ENCODE measurements around the gene SNED1. TPM values are rescaled to one million over a fixed set of nuclear protein-coding genes. Genes with fewer than 3 reads are reported as not detected.
A peak's percentile ranks its signal among the peaks of the same experiment; 100 is the strongest.

SNED1 gene
- total RNA-seq, 1 donor from 2014 or later, result 2.3 TPM

DNA sequence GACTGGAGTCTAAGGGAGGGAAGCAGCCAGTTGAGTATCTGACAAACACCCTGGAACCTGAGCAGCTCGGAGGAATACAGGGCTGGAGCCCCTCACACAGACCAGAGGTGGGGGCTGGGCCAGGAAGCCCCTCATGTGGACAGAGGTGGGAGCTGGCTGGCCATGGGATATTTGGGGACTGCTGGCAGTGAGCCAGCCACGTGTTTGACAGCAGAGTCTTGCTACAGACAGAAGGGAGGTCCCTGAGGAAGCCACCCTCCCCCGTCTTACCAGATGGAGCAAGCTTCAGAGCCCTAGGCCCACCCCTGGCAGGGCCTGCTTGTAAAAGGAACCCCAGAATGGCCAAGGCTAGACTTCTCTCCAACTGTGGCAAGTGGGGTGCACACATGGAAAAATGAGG is 107.2 kb downstream of the SNED1 start:
- Mint-ChIP-seq H3K9me3 (ENCODE audit: unreplicated experiment) (no peaks in the 10 kb centered on the region), H3K4me3 (ENCODE audit: unreplicated experiment) (no peak overlapping the region), H3K4me1 (ENCODE audit: unreplicated experiment) (peaks cover 49% of the 10 kb centered on the region), H3K27me3 (ENCODE audit: unreplicated experiment) (peaks cover 5% of the 10 kb centered on the region), H3K36me3 (ENCODE audit: low read depth, unreplicated experiment) (peaks cover 29% of the 10 kb centered on the region), H3K27ac (ENCODE audit: unreplicated experiment) (no peak overlapping the region)
- TF ChIP-seq, protein P1, sequence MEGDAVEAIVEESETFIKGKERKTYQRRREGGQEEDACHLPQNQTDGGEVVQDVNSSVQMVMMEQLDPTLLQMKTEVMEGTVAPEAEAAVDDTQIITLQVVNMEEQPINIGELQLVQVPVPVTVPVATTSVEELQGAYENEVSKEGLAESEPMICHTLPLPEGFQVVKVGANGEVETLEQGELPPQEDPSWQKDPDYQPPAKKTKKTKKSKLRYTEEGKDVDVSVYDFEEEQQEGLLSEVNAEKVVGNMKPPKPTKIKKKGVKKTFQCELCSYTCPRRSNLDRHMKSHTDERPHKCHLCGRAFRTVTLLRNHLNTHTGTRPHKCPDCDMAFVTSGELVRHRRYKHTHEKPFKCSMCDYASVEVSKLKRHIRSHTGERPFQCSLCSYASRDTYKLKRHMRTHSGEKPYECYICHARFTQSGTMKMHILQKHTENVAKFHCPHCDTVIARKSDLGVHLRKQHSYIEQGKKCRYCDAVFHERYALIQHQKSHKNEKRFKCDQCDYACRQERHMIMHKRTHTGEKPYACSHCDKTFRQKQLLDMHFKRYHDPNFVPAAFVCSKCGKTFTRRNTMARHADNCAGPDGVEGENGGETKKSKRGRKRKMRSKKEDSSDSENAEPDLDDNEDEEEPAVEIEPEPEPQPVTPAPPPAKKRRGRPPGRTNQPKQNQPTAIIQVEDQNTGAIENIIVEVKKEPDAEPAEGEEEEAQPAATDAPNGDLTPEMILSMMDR (IDR thresholded peaks at IDR 0.05; ENCODE audit: unreplicated experiment), result no peak
- DNase-seq (ENCODE audit: low spot score), result no peak

DNA sequence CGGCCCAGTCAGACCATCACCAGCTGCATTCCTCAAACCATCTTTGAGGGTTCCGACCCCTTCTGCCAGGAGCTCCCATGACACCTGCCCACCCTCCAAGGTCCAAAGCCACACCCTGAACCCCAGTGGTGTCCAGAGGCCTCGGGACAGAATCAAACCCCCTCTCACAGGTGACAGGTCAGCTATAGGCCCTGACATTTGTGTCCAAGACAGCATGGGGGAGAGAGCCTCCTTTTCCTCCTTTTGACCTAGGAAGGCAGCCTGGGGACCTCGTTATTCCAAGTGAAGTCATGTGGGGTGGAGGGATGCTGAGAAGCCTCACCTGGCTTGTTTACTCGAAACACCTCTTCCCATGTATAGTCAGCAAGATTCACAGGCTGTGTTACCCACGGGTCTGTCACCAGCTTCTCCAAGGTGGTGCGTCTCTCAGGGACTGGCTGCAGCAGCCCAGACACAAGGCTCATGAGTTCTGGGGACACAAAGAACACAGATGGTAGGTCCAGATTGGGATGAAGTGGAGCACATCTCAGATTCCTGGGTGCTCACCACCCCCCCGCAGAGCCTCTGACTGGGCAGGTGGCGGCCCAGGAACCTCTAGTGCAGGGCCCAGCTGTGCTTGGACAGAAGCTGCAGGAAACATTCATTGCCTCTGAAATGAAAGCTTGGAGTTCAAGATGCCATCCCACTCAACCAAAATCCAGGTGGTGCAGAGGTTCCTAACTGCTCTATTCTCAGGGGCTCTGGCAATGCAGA is 108.8 kb downstream of the SNED1 start:
- peaks cover 8% of the 10 kb centered on the region for H3K27me3 Mint-ChIP-seq (ENCODE audit: unreplicated experiment)
- DNase-seq (ENCODE audit: low spot score), result no peak
- TF ChIP-seq, protein P1 (IDR thresholded peaks at IDR 0.05; ENCODE audit: unreplicated experiment), result no peak
- H3K27ac Mint-ChIP-seq (ENCODE audit: unreplicated experiment), result no peak overlapping the region
- H3K4me1 Mint-ChIP-seq (ENCODE audit: unreplicated experiment), result peaks cover 59% of the 10 kb centered on the region
- H3K9me3 Mint-ChIP-seq (ENCODE audit: unreplicated experiment), result no peaks in the 10 kb centered on the region
- H3K36me3 Mint-ChIP-seq (ENCODE audit: low read depth, unreplicated experiment), result peaks cover 36% of the 10 kb centered on the region
- H3K4me3 Mint-ChIP-seq (ENCODE audit: unreplicated experiment), result no peak overlapping the region

DNA sequence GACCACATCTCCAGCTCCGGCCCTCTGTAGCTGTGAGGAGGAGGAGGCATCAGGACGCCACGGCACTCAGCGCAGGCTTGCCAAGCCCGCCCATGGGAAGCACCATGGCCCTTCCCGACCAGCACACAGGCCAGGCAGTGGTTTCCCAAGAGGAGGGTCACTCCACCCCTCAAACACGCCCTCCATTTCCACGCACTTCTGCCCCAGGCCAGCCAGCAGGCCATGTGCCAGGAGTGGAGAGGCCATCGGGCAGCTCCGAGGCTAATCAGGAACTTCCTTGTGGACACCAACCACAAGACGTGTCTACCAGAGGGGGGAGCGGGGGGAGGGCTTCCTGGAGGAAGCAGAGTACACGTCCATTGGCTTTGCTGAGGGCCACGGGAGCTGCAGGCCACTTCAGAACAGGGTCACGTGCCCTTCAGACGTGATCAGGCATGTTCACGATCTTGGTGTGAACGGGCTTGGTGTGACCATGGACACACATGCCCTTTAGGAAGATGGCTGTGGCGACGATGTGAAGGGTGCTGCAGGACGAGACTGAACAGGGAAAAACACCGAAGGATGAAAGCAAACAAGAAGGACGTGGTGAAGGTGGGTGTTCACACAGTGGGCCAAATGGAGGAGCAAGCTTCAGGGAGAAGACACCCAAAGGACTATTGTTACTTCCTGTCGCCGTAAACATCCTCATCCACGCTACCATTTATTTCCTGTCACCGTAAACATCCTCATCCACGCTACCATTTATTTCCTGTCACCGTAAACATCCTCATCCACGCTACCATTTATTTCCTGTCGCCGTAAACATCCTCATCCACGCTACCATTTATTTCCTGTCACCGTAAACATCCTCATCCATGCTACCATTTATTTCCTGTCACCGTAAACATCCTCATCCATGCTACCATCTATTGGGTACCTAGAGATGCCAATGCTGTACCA is 110.1 kb downstream of the SNED1 start:
- peaks cover 6% of the 10 kb centered on the region for H3K27me3 Mint-ChIP-seq (ENCODE audit: unreplicated experiment)
- DNase-seq (ENCODE audit: low spot score), result no peak
- TF ChIP-seq, protein P1 (IDR thresholded peaks at IDR 0.05; ENCODE audit: unreplicated experiment), result no peak
- peak overlapping the region; percentile 77 for H3K4me3 Mint-ChIP-seq (ENCODE audit: unreplicated experiment)
- H3K9me3 Mint-ChIP-seq (ENCODE audit: unreplicated experiment), result no peaks in the 10 kb centered on the region
- peaks cover 29% of the 10 kb centered on the region for H3K36me3 Mint-ChIP-seq (ENCODE audit: low read depth, unreplicated experiment)
- H3K4me1 Mint-ChIP-seq (ENCODE audit: unreplicated experiment), result peaks cover 53% of the 10 kb centered on the region
- peak overlapping the region; percentile 99 for H3K27ac Mint-ChIP-seq (ENCODE audit: unreplicated experiment)

DNA sequence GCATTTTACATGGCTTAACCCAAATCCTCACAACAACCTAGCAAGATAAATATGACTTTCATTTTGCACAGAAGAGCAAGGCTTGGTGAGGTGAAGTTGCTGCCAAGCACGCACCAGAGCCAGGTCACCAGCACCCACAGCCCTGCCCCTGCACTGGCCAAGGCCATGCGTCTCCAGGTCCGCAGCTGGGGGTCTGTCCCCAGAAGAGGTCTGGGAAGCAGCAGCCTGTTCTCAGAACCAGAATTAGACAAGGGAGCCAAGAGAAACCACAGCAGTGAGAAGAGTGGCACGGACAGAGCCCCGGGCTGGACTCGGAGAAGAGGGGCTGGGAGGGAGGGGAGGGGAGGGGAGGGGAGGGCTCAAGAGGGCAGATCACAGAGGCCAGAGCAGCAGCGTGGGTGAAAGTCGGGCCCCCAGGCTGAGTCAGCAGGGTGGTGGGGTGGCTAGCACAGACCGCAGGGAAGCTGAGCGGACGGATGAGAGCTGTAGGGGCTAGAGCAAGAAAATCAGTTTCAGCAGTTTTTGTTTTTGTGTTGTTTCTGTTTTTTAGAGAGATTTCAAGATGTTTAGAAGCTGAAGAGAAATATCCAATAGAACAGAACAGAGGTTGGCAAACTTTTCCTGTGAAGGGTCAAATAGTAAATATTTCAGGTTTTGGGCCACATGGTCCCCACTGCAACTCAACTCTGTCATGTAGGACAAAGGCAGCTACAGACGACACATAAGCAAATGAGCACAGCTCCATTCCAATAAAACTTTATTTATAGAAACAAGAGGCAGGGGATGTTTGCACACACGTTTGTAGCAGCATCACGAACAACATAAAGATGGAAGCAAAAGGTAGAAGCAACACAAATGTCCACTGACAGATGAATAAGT is 111.0 kb downstream of the SNED1 start:
- Mint-ChIP-seq H3K27ac (ENCODE audit: unreplicated experiment) (peak overlapping the region; percentile 95), H3K36me3 (ENCODE audit: low read depth, unreplicated experiment) (peaks cover 29% of the 10 kb centered on the region), H3K4me3 (ENCODE audit: unreplicated experiment) (peak overlapping the region; percentile 77), H3K9me3 (ENCODE audit: unreplicated experiment) (no peaks in the 10 kb centered on the region), H3K27me3 (ENCODE audit: unreplicated experiment) (peaks cover 6% of the 10 kb centered on the region), H3K4me1 (ENCODE audit: unreplicated experiment) (peaks cover 53% of the 10 kb centered on the region)
- TF ChIP-seq, protein P1 (IDR thresholded peaks at IDR 0.05; ENCODE audit: unreplicated experiment), result no peak
- no peak for DNase-seq (ENCODE audit: low spot score)
